GM23338 (cell line): ENCODE measurements around the gene ZBTB20. TPM values are rescaled to one million over a fixed set of nuclear protein-coding genes. Genes with fewer than 3 reads are reported as not detected.

Source experiments
- ATAC-seq: fragments of 200-7000 bp; cut with Tn5 transposase; 3 replicates; pipeline ENCODE4 v1.9.1; 2020
- DNase-seq: peaks from one replicate; pipeline ENCODE4 v3.0.0-alpha.2; 2015; ENCODE audit warnings: low spot score
- H2AFZ ChIP-seq: fragments of 200-600 bp; sonication (generic); 2 replicates; pipeline ENCODE4 v1.8.0; 2016; ENCODE audit warnings: antibody characterized with exemption, mild to moderate bottlenecking, moderate library complexity
- H3F3A ChIP-seq: fragments of 200-600 bp; sonication (generic); replicated peaks from 2 replicates; pipeline ENCODE4 v1.8.0; 2017; ENCODE audit warnings: antibody characterized with exemption, mixed run types, low read depth
- H3K27ac ChIP-seq: fragments of 200-600 bp; sonication (generic); 2 replicates; pipeline ENCODE4 v1.6.1; 2016; ENCODE audit warnings: low read depth
- H3K27me3 ChIP-seq: fragments of 200-600 bp; sonication (generic); 2 replicates; pipeline ENCODE4 v1.8.0; 2016; ENCODE audit warnings: mild to moderate bottlenecking, mixed run types, moderate library complexity; ENCODE audit not compliant: insufficient read depth
- H3K36me3 ChIP-seq: fragments of 200-600 bp; sonication (generic); 2 replicates; pipeline ENCODE4 v1.8.0; 2016; ENCODE audit warnings: mild to moderate bottlenecking; ENCODE audit not compliant: insufficient read depth
- H3K4me1 ChIP-seq: fragments of 200-600 bp; sonication (generic); 2 replicates; pipeline ENCODE4 v1.8.0; 2016; ENCODE audit warnings: mild to moderate bottlenecking, moderate library complexity; ENCODE audit not compliant: insufficient read depth
- H3K4me2 ChIP-seq: fragments of 200-600 bp; sonication (generic); 2 replicates; pipeline ENCODE4 v1.7.1; 2017; ENCODE audit warnings: mixed run types
- H3K4me3 ChIP-seq: fragments of 200-600 bp; sonication (generic); 2 replicates; pipeline ENCODE4 v1.6.1; 2016; ENCODE audit warnings: mixed run types
- H3K79me2 ChIP-seq: fragments of 200-600 bp; sonication (generic); replicated peaks from 2 replicates; pipeline ENCODE4 v1.8.0; 2017; ENCODE audit warnings: mild to moderate bottlenecking; ENCODE audit not compliant: insufficient read depth
- H3K9me2 ChIP-seq: fragments of 200-600 bp; sonication (generic); 2 replicates; pipeline ENCODE4 v1.8.0; 2017; ENCODE audit not compliant: insufficient read depth
- H4K20me1 ChIP-seq: fragments of 200-600 bp; sonication (generic); replicated peaks from 2 replicates; pipeline ENCODE4 v1.8.0; 2017; ENCODE audit warnings: mild to moderate bottlenecking; ENCODE audit not compliant: insufficient read depth
- H3K27ac Mint-ChIP-seq: 2 replicates; pipeline ENCODE4 v1.8.0; 2020; ENCODE audit warnings: inconsistent platforms, mild to moderate bottlenecking, moderate library complexity, mixed read lengths
- H3K27me3 Mint-ChIP-seq: 3 replicates; pipeline ENCODE4 v1.8.0; 2022; ENCODE audit warnings: low read depth, mild to moderate bottlenecking, moderate library complexity, mixed read lengths, inconsistent platforms; ENCODE audit not compliant: insufficient read depth, poor library complexity
- H3K36me3 Mint-ChIP-seq: 3 replicates; pipeline ENCODE4 v1.8.0; 2021; ENCODE audit warnings: low read depth, mild to moderate bottlenecking, inconsistent platforms, moderate library complexity, mixed read lengths
- H3K4me1 Mint-ChIP-seq: 3 replicates; pipeline ENCODE4 v1.8.0; 2020; ENCODE audit warnings: mild to moderate bottlenecking, inconsistent platforms, mixed read lengths
- H3K4me3 Mint-ChIP-seq: 3 replicates; pipeline ENCODE4 v1.8.0; 2021; ENCODE audit warnings: moderate library complexity, mild to moderate bottlenecking, inconsistent platforms, mixed read lengths
- H3K9me3 Mint-ChIP-seq: 3 replicates; pipeline ENCODE4 v1.8.0; 2020; ENCODE audit warnings: moderate library complexity, mild to moderate bottlenecking, inconsistent platforms, mixed read lengths
- CREB1 ChIP-seq: fragments of 250-450 bp; sonication (Bioruptor Pico); IDR thresholded peaks from 2 replicates; pipeline ENCODE4 v1.5.0; 2020; ENCODE audit warnings: low read depth, mild to moderate bottlenecking, moderate library complexity
- EZH2 ChIP-seq: fragments of 200-600 bp; sonication (generic); IDR thresholded peaks from one replicate; pipeline ENCODE4 v1.8.0; 2017; ENCODE audit warnings: antibody characterized with exemption, mild to moderate bottlenecking, low read depth; ENCODE audit not compliant: unreplicated experiment
- EZH2phosphoT487 ChIP-seq: fragments of 200-600 bp; sonication (generic); IDR thresholded peaks from one replicate; pipeline ENCODE4 v1.8.1; 2018; ENCODE audit warnings: antibody characterized with exemption; ENCODE audit not compliant: unreplicated experiment
- JUNB ChIP-seq: IDR thresholded peaks from one replicate; pipeline ENCODE4 v1.6.1; 2016; ENCODE audit warnings: antibody characterized with exemption; ENCODE audit not compliant: unreplicated experiment
- NANOG ChIP-seq: IDR thresholded peaks from 2 replicates; pipeline ENCODE4 v1.6.1; 2016; ENCODE audit warnings: antibody characterized with exemption, borderline replicate concordance
- POLR2AphosphoS5 ChIP-seq: IDR thresholded peaks from 2 replicates; pipeline ENCODE4 v1.6.1; 2016; ENCODE audit warnings: antibody characterized with exemption, low read depth
- REST ChIP-seq: IDR thresholded peaks from one replicate; pipeline ENCODE4 v1.6.1; 2018; ENCODE audit warnings: antibody characterized with exemption; ENCODE audit not compliant: unreplicated experiment
- STAT1 ChIP-seq: IDR thresholded peaks from one replicate; pipeline ENCODE4 v1.6.1; 2016; ENCODE audit warnings: antibody characterized with exemption; ENCODE audit not compliant: unreplicated experiment
- ZNF114 ChIP-seq: fragments of 250-450 bp; sonication (Bioruptor Pico); IDR thresholded peaks from 2 replicates; pipeline ENCODE4 v1.5.0; 2020; ENCODE audit warnings: mild to moderate bottlenecking, moderate library complexity
- ZNF331 ChIP-seq: fragments of 250-450 bp; sonication (Bioruptor Pico); IDR thresholded peaks from 2 replicates; pipeline ENCODE4 v1.5.0; 2020; ENCODE audit warnings: low read depth, mild to moderate bottlenecking, moderate library complexity
- polyA plus RNA-seq: library from polyadenylated mRNA; unstranded; fragments of >200 nt; fragmentation: Nextera tagmentation; extraction: Ambion mirVana; gene quantifications from 2 replicates; pipeline ENCODE4 v1.2.1, GENCODE V29; 2016
- total RNA-seq: library from RNA; depleted of rRNA; stranded (reverse); fragments of >200 nt; shearing (Covaris generic); gene quantifications from 2 replicates; pipeline ENCODE4 v1.2.3, GENCODE V29; 2014
- TF ChIP-seq, protein P1 (sequence below), 2 experiments: fragments of 200-600 bp in 1 of 2; sonication (generic) in 1 of 2; conservative IDR thresholded peaks; 2 replicates each; pipeline versions ENCODE4 v1.5.1 to v1.6.1; 2016 to 2017; ENCODE audit warnings: antibody characterized with exemption in 2 of 2, low read depth in 2 of 2, mild to moderate bottlenecking in 2 of 2, moderate library complexity in 1 of 2
- TF ChIP-seq, protein P2 (sequence below): IDR thresholded peaks from 2 replicates; pipeline ENCODE4 v1.6.1; 2016; ENCODE audit warnings: antibody characterized with exemption

Gene ZBTB20
- total and polyA plus RNA-seq, 2 experiments from 2014 or later = 2.0 to 3.3 TPM

- TF ChIP-seq REST (no peak), ZNF331 (CRISPR knock-in tag) (no peak)
- TF ChIP-seq, protein P1, sequence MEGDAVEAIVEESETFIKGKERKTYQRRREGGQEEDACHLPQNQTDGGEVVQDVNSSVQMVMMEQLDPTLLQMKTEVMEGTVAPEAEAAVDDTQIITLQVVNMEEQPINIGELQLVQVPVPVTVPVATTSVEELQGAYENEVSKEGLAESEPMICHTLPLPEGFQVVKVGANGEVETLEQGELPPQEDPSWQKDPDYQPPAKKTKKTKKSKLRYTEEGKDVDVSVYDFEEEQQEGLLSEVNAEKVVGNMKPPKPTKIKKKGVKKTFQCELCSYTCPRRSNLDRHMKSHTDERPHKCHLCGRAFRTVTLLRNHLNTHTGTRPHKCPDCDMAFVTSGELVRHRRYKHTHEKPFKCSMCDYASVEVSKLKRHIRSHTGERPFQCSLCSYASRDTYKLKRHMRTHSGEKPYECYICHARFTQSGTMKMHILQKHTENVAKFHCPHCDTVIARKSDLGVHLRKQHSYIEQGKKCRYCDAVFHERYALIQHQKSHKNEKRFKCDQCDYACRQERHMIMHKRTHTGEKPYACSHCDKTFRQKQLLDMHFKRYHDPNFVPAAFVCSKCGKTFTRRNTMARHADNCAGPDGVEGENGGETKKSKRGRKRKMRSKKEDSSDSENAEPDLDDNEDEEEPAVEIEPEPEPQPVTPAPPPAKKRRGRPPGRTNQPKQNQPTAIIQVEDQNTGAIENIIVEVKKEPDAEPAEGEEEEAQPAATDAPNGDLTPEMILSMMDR (conservative IDR thresholded peaks at IDR 0.05; ENCODE audit: low read depth in 2 of 2) = no peak
Measured at GRCh38 chr3:114454551-114455251, 692.4 kb downstream of the ZBTB20 start (continued).

DNA sequence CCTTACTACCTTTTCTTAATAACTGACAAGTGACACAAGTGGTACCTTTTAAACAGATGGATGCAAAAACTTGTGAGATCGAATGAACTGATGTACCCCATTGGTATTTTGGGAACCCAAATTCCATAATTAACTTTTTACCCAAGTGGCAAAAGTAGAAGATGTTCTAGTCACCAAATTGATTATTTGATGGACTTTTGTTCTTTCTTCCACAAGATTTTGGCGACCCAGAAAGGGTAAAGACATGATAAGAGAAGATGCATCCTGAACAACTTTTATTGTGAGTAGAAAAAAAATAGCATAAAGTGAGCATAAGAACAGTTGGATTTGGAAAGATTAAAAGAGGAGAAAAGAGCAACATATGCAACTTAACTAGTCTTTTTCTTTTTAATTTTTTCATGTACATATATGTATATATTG lies 693.7 kb downstream of the ZBTB20 start:
- Histone ChIP-seq H3K9me2 (no peaks in the 10 kb centered on the region), H3K27me3 (no peaks in the 10 kb centered on the region), H3K27ac (no peak overlapping the region), H3K36me3 (no peaks in the 10 kb centered on the region), H2AFZ (no peak overlapping the region), H3K4me1 (peaks cover 14% of the 10 kb centered on the region), H3F3A (no peaks in the 10 kb centered on the region), H3K79me2 (no peaks in the 10 kb centered on the region), H4K20me1 (no peaks in the 10 kb centered on the region), H3K4me2 (peak overlapping the region; percentile 91), H3K4me3 (peak overlapping the region; percentile 79)
- Mint-ChIP-seq H3K36me3 (no peaks in the 10 kb centered on the region), H3K9me3 (no peaks in the 10 kb centered on the region), H3K27me3 (no peaks in the 10 kb centered on the region), H3K27ac (no peak overlapping the region), H3K4me3 (no peak overlapping the region; the same call in 2 of the 3 replicates), H3K4me1 (peaks cover 31% of the 10 kb centered on the region)
- ATAC-seq = no peak
- no peak for DNase-seq
- TF ChIP-seq, protein P2, sequence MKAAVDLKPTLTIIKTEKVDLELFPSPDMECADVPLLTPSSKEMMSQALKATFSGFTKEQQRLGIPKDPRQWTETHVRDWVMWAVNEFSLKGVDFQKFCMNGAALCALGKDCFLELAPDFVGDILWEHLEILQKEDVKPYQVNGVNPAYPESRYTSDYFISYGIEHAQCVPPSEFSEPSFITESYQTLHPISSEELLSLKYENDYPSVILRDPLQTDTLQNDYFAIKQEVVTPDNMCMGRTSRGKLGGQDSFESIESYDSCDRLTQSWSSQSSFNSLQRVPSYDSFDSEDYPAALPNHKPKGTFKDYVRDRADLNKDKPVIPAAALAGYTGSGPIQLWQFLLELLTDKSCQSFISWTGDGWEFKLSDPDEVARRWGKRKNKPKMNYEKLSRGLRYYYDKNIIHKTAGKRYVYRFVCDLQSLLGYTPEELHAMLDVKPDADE = no peak
- no peak for TF ChIP-seq CREB1
- TF ChIP-seq ZNF114 (CRISPR knock-in tag) = no peak
- TF ChIP-seq REST = no peak
- TF ChIP-seq NANOG = no peak
- no peak for TF ChIP-seq EZH2phosphoT487
- TF ChIP-seq JUNB = no peak
- no peak for TF ChIP-seq EZH2
- TF ChIP-seq STAT1 = no peak
- TF ChIP-seq, protein P1 (conservative IDR thresholded peaks at IDR 0.05; ENCODE audit: low read depth in 2 of 2) = no peak
- TF ChIP-seq POLR2AphosphoS5 = no peak
- no peak for TF ChIP-seq ZNF331 (CRISPR knock-in tag)
